Nucleus accumbens (tissue), 56 donors: ENCODE measurements around the gene VKORC1L1.
"Not testable (repeated sequence)": the region's sequence is repeated elsewhere in the genome, so short reads cannot be mapped to it uniquely, and the experiment has no call there.

Source experiments
- DNase-seq, 56 donors: peaks; one replicate each; lab custom pipeline; 2025; lab: John Stamatoyannopoulos, UW

The VKORC1L1 gene

GRCh38 chr7:65880242-65880641 is 7.4 kb downstream of the VKORC1L1 start:
- DNase-seq: not testable (repeated sequence)

- not testable (repeated sequence) for DNase-seq
These were observed 12.1 kb downstream of the VKORC1L1 start for GRCh38 chr7:65884983-65885382.

DNA sequence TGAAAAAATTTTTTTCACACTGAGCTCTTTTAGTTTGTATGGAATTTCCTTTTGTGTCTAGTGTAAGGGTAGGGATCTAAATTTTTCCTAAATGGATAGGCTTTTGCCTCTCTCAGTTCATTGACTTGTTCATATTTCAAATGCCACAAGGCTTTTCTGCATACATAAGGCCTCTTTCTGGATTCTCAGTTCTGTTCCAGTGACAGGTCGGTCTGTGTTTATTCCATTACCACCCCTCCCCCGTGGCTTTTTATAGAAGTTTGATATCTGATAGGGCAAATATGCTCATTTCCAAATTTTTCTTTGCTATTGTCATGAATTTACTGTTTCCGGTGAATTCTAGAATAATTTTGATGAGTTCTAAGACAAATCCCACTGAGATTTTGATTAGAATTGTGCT is 12.7 kb downstream of the VKORC1L1 start:
- not testable (repeated sequence) for DNase-seq

GRCh38 chr7:65888434-65889156 is 15.7 kb downstream of the VKORC1L1 start:
- not testable (repeated sequence) for DNase-seq

GRCh38 chr7:65889722-65890121 is 16.8 kb downstream of the VKORC1L1 start:
- not testable (repeated sequence) for DNase-seq

DNA sequence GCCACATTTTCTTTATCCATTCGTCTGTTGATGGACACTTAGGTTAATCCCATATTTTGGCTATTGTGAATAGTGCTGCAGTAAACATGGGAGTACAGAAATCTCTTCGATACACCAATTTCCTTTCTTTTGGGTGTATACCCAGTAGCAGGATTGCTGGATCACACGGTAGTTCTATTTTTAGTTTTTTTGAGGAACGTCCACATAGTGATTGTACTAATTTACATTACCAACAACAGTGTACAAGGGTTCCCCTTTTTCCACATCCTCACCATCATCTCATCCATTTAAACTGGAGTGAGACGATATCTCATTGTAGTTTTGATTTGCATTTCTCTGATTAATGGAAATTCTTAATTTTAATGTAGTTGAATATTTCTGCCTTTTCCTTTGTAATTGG is 19.3 kb downstream of the VKORC1L1 start:
- DNase-seq: no peak

GRCh38 chr7:65892835-65893234 is 20.0 kb downstream of the VKORC1L1 start:
- no peak for DNase-seq

GRCh38 chr7:65896279-65896870 is 23.5 kb downstream of the VKORC1L1 start:
- no peak for DNase-seq

- not testable (repeated sequence) for DNase-seq
These were observed 24.4 kb downstream of the VKORC1L1 start for GRCh38 chr7:65897289-65897688.

DNA sequence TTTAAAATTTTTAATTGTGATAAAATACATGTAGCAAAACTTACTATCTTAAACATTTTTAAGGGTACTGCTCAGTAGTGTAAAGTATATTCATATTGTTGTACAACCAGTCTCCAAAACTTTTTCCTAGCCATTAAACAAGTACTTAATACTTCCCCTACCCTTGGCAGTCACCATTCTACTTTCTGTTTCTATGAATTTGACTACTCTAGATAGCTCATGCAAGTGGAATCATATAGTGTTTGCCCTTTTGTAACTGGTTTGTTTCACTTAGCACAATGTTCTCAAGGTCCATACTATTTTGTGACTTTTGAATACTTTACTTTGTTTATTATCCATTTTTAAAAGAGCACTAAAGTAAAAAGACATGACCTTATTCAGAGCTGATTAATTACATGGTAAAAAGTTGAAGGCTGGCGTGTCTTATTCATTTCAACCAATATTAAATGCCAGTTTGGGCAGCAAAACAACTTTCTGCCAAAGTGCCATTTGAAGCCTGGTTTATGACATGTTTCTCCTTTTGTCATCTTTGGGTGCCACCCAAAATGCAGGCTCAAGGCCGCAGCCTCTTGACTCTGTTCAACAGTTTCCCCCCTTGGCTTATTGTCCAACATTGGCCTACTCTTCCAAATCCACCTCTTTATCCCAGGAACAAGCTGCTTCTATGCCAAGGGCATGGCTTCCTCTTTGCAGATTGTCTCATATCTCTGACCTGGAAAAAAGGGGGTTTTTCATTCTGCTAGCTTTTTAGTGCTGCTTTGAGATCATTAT is 26.0 kb downstream of the VKORC1L1 start:
- not testable (repeated sequence) for DNase-seq

DNA sequence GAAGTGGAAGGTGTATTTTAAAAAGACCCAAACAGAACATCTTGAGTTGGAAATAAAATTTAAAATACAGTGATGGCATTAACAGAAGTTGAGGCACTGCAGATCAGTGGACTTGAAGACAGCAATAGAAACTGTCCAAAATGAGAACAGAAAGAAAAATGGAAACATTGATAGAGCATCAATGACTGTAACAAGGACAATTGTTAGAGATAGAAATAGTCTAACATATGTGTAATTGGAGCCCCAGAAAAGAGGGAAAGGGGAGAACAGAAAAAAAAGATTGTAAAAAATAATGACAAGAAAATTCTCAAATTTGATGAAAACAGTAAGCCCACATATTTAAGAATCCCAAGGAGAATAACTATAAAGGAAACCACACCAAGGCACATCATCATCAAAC is 29.4 kb downstream of the VKORC1L1 start:
- no peak for DNase-seq

DNA sequence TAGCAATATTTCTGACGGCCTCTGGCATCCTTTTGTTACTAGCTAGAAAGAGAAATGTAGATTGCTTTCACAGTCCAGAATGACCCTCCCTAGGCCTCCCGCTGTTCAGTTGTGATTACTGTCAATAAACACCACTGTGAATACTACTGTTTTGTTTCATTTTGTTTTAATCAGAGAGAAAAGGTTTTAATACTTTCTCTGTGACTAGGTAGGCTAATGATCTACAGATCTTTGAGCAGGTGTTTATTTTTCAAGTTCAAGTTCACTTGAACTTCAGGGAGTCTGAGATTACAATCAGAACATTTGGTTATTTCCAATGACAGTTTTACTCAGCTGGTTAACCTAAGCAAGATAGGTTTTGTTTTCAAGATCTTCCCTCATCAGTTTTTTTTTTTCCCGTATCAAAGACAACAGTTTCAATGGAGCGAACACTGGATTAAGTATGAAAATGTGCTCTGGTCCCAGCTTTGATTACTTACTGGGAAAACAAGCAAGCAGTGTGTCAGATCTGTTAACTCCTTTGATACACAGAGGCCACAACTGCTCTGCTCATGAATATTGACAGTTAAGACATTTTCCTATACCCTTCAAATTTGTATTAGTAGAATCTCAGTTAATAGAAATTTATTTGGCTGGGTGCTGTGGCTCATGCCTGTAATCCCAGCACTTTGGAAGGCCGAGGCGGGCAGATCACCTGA is 34.8 kb downstream of the VKORC1L1 start:
- no peak for DNase-seq

GRCh38 chr7:65910237-65910636 is 37.4 kb downstream of the VKORC1L1 start:
- DNase-seq: no peak

DNA sequence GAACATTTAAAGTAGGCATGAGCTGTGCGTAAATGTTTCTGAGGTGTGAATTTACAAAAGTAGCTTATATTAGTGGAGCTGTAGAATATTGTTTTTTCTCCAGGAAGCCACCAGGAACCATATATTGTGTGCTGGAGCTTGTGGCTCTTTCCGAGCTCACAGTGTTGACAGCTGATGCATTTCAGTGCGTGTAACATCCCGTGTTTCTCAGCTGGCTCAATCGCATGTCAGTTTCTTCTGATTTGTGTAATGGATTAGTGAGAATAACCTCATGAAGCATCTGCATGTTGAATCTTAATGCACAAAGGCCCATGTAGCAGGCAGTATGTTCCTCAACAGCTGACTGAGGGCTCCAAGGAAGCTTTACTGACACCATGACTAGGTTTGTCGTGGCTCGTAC is 39.4 kb downstream of the VKORC1L1 start:
- DNase-seq: no peak

DNA sequence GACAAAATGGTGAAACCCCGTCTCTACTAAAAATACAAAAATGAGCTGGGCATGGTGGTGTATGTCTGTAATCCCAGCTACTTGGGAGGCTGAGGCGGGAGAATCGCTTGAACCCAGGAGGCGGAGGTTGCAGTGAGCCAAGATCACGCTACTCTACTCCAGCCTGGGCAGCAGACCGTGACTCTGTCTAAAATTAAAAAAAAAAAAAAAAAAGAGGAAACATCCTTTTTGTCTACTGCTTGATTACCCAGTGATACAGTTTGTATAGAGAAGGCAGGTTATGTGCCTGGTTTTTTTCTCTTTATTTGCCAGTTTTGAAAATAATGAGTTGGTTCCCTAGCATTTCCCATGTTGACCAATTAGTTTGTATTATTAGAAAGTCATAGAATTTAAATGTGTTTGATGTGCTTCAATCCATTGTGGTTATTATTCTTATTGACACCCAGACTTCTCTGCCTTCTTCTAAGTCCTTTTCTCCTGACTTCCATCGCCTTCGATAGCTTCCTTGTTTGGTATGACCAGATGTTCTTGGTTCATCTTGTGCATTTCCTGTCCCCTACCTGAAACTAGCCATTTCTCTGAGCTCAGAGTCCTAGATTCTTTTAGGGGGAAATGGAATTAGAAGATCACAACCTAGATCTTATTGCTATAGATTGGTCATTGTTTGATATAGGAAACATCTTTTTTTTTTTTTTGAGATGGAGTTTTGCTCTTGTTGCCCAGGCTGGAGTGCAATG is 43.2 kb downstream of the VKORC1L1 start:
- DNase-seq: no peak

GRCh38 chr7:65923316-65923715 is 50.4 kb downstream of the VKORC1L1 start:
- no peak for DNase-seq

GRCh38 chr7:65924193-65924592 is 51.3 kb downstream of the VKORC1L1 start:
- DNase-seq: no peak

GRCh38 chr7:65925040-65925439 is 52.2 kb downstream of the VKORC1L1 start:
- DNase-seq: no peak

GRCh38 chr7:65926588-65926987 is 53.7 kb downstream of the VKORC1L1 start:
- no peak for DNase-seq
